Fibroblast of lung (primary cell): Measurements from ENCODE around the gene MT1G. TPM values are rescaled to one million over a fixed set of nuclear protein-coding genes. Genes with fewer than 3 reads are reported as not detected.

ENCODE experiments used
- DNase-seq, 2 donors: peaks; one replicate each; pipeline versions ENCODE4 v3.0.0 to v3.0.0-alpha.2; 2010; ENCODE audit warnings: low read depth in 2 of 2
- H2AFZ ChIP-seq: 2 replicates; pipeline ENCODE4 v1.5.1; 2012; ENCODE audit warnings: low read length, control low read depth, inconsistent platforms
- H3K27ac ChIP-seq: 2 replicates; pipeline ENCODE4 v1.5.1; 2011; ENCODE audit warnings: low read length, control low read depth; ENCODE audit not compliant: insufficient read depth
- H3K27me3 ChIP-seq: 2 replicates; pipeline ENCODE4 v1.5.1; 2011; ENCODE audit warnings: mild to moderate bottlenecking, low read length; ENCODE audit not compliant: control insufficient read depth, insufficient read depth
- H3K36me3 ChIP-seq: 2 replicates; pipeline ENCODE4 v1.5.1; 2011; ENCODE audit warnings: low read length; ENCODE audit not compliant: control insufficient read depth, insufficient read depth
- H3K4me1 ChIP-seq: 2 replicates; pipeline ENCODE4 v1.5.1; 2011; ENCODE audit warnings: low read length; ENCODE audit not compliant: control insufficient read depth, insufficient read depth; ENCODE audit errors: extremely low read depth
- H3K4me2 ChIP-seq: 2 replicates; pipeline ENCODE4 v1.5.1; 2011; ENCODE audit warnings: low read length, control low read depth; ENCODE audit not compliant: insufficient read depth; ENCODE audit errors: extremely low read depth
- H3K4me3 ChIP-seq, 4 experiments: fragments of 200-600 bp in 1 of 4; sonication (generic) in 1 of 4; replicated peaks in 1 of 4; 2 replicates each; pipeline ENCODE4 v1.5.1; 2011 to 2016; ENCODE audit warnings: low read length in 4 of 4, low read depth in 3 of 4, mild to moderate bottlenecking in 3 of 4, control low read depth in 2 of 4, inconsistent platforms in 1 of 4, mixed read lengths in 1 of 4; ENCODE audit not compliant: insufficient read depth in 1 of 4; ENCODE audit errors: control extremely low read depth in 1 of 4
- H3K79me2 ChIP-seq: 2 replicates; pipeline ENCODE4 v1.5.1; 2012; ENCODE audit warnings: mild to moderate bottlenecking, low read length, inconsistent platforms; ENCODE audit not compliant: control insufficient read depth, insufficient read depth
- H3K9ac ChIP-seq: 2 replicates; pipeline ENCODE4 v1.5.1; 2011; ENCODE audit warnings: mild to moderate bottlenecking, low read length, control low read depth; ENCODE audit not compliant: insufficient read depth
- H3K9me3 ChIP-seq: 2 replicates; pipeline ENCODE4 v1.5.1; 2012; ENCODE audit warnings: low read depth, low read length; ENCODE audit not compliant: control insufficient read depth, insufficient read depth
- H4K20me1 ChIP-seq: 2 replicates; pipeline ENCODE4 v1.5.1; 2011; ENCODE audit warnings: low read length; ENCODE audit not compliant: control insufficient read depth, insufficient read depth; ENCODE audit errors: extremely low read depth
- CTCF ChIP-seq, 2 donors: IDR thresholded peaks in 1 of 2; conservative IDR thresholded peaks in 1 of 2; 1 replicate in 1 of 2; 2 replicates in 1 of 2; pipeline ENCODE4 v1.5.1; 2011 to 2012; ENCODE audit warnings: low read length in 2 of 2, control low read depth in 1 of 2, inconsistent platforms in 1 of 2, low read depth in 1 of 2, mild to moderate bottlenecking in 1 of 2
- EZH2 ChIP-seq: IDR thresholded peaks from 2 replicates; pipeline ENCODE4 v1.5.1; 2012; ENCODE audit warnings: low read length, control low read depth, mild to moderate bottlenecking; ENCODE audit errors: missing control alignments
- polyA plus RNA-seq, 2 donors: library from polyadenylated mRNA; depleted of rRNA in 1 of 2; stranded (reverse) in 1 of 2; unstranded in 1 of 2; fragments of >200 nt; gene quantifications; 2 replicates each; pipeline ENCODE4 v1.2.1, GENCODE V29; 2011 to 2012; ENCODE audit warnings: missing spikeins in 1 of 2
- total RNA-seq: library from RNA; depleted of rRNA; stranded (reverse); fragments of >200 nt; gene quantifications from 2 replicates; pipeline ENCODE4 v1.2.1, GENCODE V29; 2014

The MT1G gene
- total and polyA plus RNA-seq, 2 donors (not counting 1 experiment from before 2014, with no cell fraction given) = 5.7 to 11.6 TPM

DNA sequence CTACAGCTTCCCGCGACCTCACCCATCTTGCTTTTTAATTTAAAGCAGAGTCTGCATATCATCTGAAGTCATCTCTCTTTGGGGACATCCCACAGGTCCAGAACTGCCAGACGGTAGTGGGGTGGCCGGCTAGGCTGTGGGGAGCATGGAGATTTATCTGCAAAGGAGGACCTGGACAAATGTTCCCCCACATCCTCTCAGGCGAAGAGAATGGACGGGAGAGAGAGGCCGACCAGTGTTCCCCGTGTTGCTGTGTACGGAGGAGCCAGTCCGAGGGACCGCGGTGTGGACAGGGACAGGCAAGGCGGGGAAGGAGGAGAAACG lies 36.1 kb downstream of the MT1G start:
- Histone ChIP-seq H4K20me1 (no peaks in the 10 kb centered on the region), H3K36me3 (no peaks in the 10 kb centered on the region), H3K4me1 (peaks cover 4% of the 10 kb centered on the region), H3K9me3 (no peaks in the 10 kb centered on the region), H3K4me2 (peak overlapping the region; percentile 61), H3K79me2 (no peaks in the 10 kb centered on the region), H3K27ac (no peak overlapping the region), H2AFZ (peak overlapping the region; percentile 91), H3K27me3 (no peaks in the 10 kb centered on the region), H3K9ac (peak overlapping the region; percentile 26), H3K4me3 (peak overlapping the region in 3 of 4 experiments; percentile 32 to 58 (median 47))
- TF ChIP-seq EZH2 (no peak), CTCF (conservative IDR thresholded peaks at IDR 0.05 in 1 of 2, IDR thresholded peaks at IDR 0.05 in 1 of 2; ENCODE audit: low read depth in 1 of 2, low read length in 2 of 2) (no peak)
- DNase-seq = no peak

- Histone ChIP-seq H3K4me1 (peaks cover 4% of the 10 kb centered on the region), H3K4me2 (no peak overlapping the region)
Measured at GRCh38 chr16:56631197-56631596, 36.7 kb downstream of the MT1G start.

DNA sequence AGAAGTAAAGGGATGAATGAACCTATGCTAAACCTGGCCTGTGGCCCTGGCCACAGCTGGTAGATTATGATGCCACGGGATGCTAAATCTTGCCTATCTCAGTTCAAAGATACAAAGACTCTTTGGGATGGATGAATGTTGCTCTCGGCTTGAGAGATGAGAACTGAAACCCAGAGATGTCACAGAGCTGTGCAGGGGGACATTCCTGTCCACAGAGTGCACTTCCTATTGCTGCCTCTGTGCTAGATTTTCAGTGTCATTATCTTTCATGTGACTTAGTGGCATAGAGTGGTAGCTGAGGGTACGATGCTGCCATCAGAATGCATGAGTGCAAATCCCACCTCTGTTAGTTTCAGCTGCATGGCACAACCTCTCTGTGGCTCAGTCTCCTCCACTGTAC lies 37.7 kb downstream of the MT1G start:
- Histone ChIP-seq H3K4me2 (no peak overlapping the region), H3K9ac (no peak overlapping the region), H3K27ac (no peak overlapping the region), H3K36me3 (peaks cover 1% of the 10 kb centered on the region), H3K4me3 (no peak overlapping the region), H3K79me2 (peaks cover 12% of the 10 kb centered on the region), H2AFZ (no peak overlapping the region), H4K20me1 (no peaks in the 10 kb centered on the region), H3K27me3 (no peaks in the 10 kb centered on the region), H3K4me1 (peaks cover 4% of the 10 kb centered on the region), H3K9me3 (no peaks in the 10 kb centered on the region)
- TF ChIP-seq EZH2 = no peak
- no peak for TF ChIP-seq CTCF (conservative IDR thresholded peaks at IDR 0.05 in 1 of 2, IDR thresholded peaks at IDR 0.05 in 1 of 2; ENCODE audit: low read depth in 1 of 2, low read length in 2 of 2)
- no peak for DNase-seq

More at GRCh38 chr16:56631197-56631596, 36.7 kb downstream of the MT1G start:
- Histone ChIP-seq H3K27me3 (no peaks in the 10 kb centered on the region), H2AFZ (no peak overlapping the region), H4K20me1 (no peaks in the 10 kb centered on the region), H3K36me3 (peaks cover 1% of the 10 kb centered on the region), H3K9ac (no peak overlapping the region), H3K79me2 (peaks cover 5% of the 10 kb centered on the region), H3K4me3 (no peak overlapping the region), H3K27ac (no peak overlapping the region), H3K9me3 (no peaks in the 10 kb centered on the region)
- DNase-seq = no peak
- TF ChIP-seq CTCF (conservative IDR thresholded peaks at IDR 0.05 in 1 of 2, IDR thresholded peaks at IDR 0.05 in 1 of 2; ENCODE audit: low read depth in 1 of 2, low read length in 2 of 2) = no peak
- TF ChIP-seq EZH2 = no peak
